NB4 (cell line): Measurements from ENCODE around the gene SLC26A4.

Experiments used
- DNase-seq: peaks from one replicate; pipeline ENCODE4 v3.0.0; 2010; ENCODE audit warnings: low read depth
- H3K4me3 ChIP-seq: one replicate; pipeline ENCODE4 v1.5.1; 2011; ENCODE audit warnings: mild to moderate bottlenecking, low read depth, low read length, moderate library complexity
- MYC ChIP-seq: IDR thresholded peaks from 2 replicates; pipeline ENCODE4 v1.6.1; 2011; ENCODE audit warnings: low read depth, low read length
- POLR2A ChIP-seq: IDR thresholded peaks from 2 replicates; pipeline ENCODE4 v1.6.1; 2011; ENCODE audit warnings: mild to moderate bottlenecking; ENCODE audit not compliant: insufficient read length; ENCODE audit errors: extremely low read depth
- TF ChIP-seq, protein P1 (sequence below): IDR thresholded peaks from one replicate; pipeline ENCODE4 v1.5.1; 2012; ENCODE audit warnings: low read depth, low read length
- TF ChIP-seq, protein P2 (sequence below): IDR thresholded peaks from 2 replicates; pipeline ENCODE4 v1.6.1; 2011; ENCODE audit warnings: low read depth, low read length

The SLC26A4 gene

DNA sequence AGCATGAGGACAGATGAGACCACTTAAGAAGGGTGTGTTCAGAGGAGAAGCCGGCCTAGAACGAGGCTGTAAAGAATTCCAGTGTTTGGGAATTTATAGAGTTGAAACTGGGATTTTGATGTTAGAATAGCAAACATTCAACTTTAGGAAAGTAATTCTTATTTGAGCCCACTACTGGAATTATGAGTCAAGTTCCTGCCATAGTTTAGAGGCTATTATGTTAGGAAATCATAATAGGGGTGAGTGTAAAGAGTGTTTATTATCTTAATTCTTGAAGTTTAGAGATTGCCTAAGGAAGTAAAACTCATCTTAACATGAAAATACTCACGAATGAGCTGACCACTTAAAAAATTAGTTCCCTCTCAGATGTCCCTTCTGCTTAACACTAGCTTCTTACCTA is 85.4 kb downstream of the SLC26A4 start:
- H3K4me3 ChIP-seq = peak overlapping the region; percentile 94
- TF ChIP-seq, protein P1, sequence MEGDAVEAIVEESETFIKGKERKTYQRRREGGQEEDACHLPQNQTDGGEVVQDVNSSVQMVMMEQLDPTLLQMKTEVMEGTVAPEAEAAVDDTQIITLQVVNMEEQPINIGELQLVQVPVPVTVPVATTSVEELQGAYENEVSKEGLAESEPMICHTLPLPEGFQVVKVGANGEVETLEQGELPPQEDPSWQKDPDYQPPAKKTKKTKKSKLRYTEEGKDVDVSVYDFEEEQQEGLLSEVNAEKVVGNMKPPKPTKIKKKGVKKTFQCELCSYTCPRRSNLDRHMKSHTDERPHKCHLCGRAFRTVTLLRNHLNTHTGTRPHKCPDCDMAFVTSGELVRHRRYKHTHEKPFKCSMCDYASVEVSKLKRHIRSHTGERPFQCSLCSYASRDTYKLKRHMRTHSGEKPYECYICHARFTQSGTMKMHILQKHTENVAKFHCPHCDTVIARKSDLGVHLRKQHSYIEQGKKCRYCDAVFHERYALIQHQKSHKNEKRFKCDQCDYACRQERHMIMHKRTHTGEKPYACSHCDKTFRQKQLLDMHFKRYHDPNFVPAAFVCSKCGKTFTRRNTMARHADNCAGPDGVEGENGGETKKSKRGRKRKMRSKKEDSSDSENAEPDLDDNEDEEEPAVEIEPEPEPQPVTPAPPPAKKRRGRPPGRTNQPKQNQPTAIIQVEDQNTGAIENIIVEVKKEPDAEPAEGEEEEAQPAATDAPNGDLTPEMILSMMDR = no peak
- TF ChIP-seq, protein P2, sequence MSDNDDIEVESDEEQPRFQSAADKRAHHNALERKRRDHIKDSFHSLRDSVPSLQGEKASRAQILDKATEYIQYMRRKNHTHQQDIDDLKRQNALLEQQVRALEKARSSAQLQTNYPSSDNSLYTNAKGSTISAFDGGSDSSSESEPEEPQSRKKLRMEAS = no peak
- TF ChIP-seq POLR2A = no peak
- no peak for TF ChIP-seq MYC
- DNase-seq = no peak

- no peak for TF ChIP-seq POLR2A
- TF ChIP-seq, protein P2 = no peak
- TF ChIP-seq MYC = no peak
- TF ChIP-seq, protein P1 = no peak
- no peak for DNase-seq
- no peak overlapping the region for H3K4me3 ChIP-seq
Measured at GRCh38 chr7:107751113-107751512, 90.5 kb downstream of the SLC26A4 start.

DNA sequence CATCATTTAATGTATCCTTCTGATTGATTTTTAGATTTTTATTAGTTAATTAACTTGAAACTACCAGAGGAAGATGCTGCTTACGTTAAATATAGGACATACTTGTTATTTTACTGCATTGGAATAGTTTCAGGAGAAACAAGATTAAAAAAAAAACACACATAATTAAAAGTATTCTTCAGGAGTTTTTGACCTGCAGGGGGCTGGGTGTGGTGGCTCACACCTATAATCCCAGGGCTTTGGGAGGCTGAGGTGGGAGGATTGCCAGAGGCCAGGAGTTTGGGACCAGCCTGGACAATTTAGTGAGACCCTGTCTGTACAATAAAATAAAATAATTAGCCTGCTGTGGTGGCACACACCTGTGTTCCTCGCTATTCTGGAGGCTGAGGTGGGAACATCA is 94.0 kb downstream of the SLC26A4 start:
- no peak for DNase-seq
- H3K4me3 ChIP-seq = no peak overlapping the region
- TF ChIP-seq, protein P2 = no peak
- TF ChIP-seq, protein P1 = no peak
- no peak for TF ChIP-seq MYC
- no peak for TF ChIP-seq POLR2A

- no peak for DNase-seq
- no peak overlapping the region for H3K4me3 ChIP-seq
- TF ChIP-seq, protein P2 = no peak
- no peak for TF ChIP-seq MYC
- TF ChIP-seq, protein P1 = no peak
Measured at GRCh38 chr7:107758667-107759066, 98.0 kb downstream of the SLC26A4 start.

DNA sequence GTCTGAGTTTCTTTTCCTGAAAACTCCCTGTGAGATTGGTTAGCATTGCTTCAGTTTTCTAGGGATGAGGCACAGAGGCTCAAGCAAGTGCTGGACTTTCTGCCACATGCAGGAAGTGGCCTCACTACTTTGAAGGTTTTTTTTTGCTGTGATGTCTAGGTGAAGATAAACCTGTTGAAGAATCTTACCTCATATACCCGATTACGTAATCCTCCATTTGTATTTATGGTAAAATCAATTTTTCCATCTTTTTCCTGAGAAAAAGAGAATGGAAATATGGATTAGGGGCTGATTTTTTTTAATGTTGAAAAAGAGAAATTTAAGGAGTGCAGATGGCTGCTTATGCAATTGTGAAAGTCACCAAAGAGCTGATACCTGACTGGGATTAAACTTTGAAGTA is 106.8 kb downstream of the SLC26A4 start:
- no peak for TF ChIP-seq MYC
- TF ChIP-seq, protein P2 = no peak
- TF ChIP-seq, protein P1 = no peak
- no peak for TF ChIP-seq POLR2A
- H3K4me3 ChIP-seq = no peak overlapping the region
- no peak for DNase-seq
